Skeletal muscle cell (primary cell): ENCODE measurements around the gene NFE2L1.

Experiments
- DNase-seq: peaks from one replicate; pipeline ENCODE4 v3.0.0-alpha.2; 2010; ENCODE audit warnings: low read depth
- H3K4me3 ChIP-seq: 2 replicates; pipeline ENCODE4 v1.5.1; 2011; ENCODE audit warnings: low read depth, mild to moderate bottlenecking, control low read depth, low read length, moderate library complexity

The NFE2L1 gene

DNA sequence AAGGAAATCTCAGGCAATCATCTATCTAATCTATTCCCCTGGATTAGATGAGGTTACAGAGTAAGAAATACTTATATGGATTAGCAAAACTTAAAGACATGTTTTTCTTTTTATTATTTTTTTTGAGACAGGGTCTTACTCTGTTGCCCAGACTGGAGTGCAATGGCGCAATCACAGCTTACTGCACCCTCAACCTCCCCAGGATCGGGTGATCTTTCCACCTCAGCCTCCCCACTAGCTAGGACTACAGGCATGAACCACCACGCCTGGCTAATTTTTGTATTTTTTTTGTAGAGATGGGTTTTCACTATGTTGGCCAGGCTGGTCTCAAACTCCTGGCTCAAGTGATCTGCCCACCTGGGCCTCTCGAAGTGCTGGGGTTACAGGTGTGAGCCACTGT is 3.3 kb upstream of the NFE2L1 start:
- H3K4me3 ChIP-seq, result no peak overlapping the region
- DNase-seq, result no peak

DNA sequence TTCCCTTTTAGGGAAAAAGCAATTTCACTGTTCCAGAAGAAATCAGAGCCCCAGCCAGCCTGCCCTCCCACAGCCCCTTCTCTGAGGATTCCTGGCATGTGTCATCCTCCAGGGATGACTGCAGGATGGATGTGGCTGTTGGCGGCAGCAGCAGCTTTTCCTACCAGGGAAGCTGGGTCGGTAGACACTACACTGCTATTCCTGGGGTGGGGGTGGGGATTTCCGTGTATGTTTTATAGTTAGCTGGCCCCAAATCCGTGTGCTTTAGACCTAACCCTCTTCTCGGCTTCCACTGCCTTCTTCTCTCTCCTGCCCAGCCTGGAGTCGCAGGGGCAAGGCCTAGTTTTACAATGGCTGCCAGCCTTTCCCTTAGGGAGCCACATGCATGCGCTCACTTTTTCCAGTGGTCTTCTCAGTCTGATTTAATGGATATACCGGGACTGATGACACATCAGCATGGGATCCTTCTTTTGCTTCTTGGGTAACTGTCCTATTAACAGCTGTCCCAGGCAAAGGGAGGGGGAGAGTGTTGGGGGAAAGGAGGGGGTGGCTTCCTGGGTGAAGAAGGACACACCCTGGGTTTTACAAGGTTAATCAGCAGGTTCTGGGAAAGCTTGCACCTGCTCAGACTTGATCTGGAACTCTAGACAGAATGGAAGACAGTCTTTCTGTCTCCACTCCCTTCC is 2.7 kb upstream of the NFE2L1 start:
- H3K4me3 ChIP-seq, result no peak overlapping the region
- no peak for DNase-seq

DNA sequence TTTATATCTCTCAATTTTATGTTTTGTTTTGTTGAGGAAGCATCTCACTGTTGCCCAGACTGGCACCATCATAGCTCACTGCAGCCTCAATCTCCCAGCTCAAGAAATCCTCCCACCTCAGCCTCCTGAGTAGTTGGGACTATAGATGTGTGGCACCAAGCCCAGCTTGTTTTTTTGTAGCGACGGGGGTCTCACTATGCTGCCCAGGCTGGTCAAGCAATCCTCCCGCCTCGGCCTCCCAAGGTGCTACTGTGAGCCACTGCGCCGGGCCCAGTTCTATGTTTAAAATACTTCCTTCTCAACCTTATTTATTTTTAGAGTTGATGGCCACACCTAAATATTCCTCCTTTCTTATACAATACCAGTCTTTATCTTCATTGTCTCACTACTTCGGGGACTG is 1.9 kb upstream of the NFE2L1 start:
- no peak for DNase-seq
- no peak overlapping the region for H3K4me3 ChIP-seq

DNA sequence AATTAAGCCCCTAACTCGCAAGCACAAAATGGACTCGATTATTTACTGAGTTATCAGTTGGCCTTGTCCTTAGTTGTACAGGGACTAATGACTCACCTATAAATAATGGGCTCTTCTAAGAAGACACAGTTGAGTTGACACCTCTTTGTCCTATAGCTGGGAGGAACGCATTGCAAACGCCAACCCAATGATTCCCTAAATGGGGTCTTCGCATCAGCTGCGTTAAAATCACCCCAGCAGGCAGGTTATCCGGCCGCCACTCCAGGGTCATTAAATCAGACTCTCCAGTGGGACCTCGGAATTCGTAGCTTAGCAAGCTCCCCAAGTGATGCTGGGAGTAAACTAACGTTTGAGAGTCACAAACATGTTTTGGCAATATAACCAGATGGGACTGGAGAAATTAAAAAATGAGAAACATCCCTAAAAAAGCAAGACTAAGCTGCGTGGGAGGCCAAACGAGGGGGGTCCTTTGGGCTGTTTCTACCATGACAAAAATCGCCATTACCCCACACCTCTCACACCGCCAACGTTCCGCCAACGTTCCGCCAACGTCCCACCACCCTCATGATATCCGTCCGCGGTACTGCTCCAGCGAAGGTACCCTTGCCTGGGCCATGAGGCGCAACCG is 932 bp upstream of the NFE2L1 start:
- no peak for DNase-seq
- H3K4me3 ChIP-seq, result peak overlapping the region; percentile 81

DNA sequence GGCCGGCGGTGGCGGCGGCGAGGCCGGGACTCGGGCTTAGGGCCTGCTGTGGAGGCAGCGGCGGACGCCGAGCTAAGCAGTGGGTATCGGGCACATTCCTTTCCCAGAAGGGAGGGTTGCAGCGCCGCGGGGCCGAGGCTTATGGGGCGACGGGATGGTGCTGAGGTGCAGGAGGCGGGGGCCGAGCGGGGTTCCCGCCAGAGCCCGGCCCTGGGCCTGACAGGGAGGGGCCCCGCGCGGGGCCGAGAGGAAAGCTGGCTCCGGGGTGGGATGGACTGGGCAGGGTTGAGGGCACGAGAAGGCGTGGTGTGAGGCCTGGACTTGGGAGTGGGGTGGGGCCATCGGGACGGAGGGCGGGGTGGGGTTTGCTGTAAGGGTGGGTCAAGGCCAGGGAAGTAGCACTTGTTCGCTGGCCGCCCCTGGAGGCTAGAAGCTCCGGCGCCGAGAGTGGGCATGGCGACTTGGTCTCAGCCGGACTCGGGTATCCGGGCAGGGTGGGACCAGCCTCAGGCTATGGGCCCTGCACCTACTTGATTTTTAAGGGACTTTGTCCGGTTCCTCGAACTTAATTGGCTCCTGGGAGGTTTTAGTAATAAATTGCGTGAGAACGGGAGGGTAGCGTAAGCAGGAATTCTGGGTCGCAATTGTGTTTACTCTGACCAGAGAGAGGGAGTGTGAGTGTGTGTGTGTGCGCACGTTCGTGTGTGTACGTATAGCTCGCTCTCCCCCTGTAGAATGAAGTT is 396 bp downstream of the NFE2L1 start:
- H3K4me3 ChIP-seq, result peak overlapping the region; percentile 81
- DNase-seq, result peak; percentile 73

DNA sequence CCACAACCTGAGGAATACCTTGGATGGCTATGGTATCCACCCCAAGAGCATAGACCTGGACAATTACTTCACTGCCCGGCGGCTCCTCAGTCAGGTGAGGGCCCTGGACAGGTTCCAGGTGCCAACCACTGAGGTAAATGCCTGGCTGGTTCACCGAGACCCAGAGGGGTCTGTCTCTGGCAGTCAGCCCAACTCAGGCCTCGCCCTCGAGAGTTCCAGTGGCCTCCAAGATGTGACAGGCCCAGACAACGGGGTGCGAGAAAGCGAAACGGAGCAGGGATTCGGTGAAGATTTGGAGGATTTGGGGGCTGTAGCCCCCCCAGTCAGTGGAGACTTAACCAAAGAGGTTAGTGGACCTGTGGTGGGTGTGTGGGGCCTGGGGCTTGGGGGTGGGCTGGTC is 3.1 kb downstream of the NFE2L1 start:
- no peak for DNase-seq
- H3K4me3 ChIP-seq, result peak overlapping the region; percentile 35

DNA sequence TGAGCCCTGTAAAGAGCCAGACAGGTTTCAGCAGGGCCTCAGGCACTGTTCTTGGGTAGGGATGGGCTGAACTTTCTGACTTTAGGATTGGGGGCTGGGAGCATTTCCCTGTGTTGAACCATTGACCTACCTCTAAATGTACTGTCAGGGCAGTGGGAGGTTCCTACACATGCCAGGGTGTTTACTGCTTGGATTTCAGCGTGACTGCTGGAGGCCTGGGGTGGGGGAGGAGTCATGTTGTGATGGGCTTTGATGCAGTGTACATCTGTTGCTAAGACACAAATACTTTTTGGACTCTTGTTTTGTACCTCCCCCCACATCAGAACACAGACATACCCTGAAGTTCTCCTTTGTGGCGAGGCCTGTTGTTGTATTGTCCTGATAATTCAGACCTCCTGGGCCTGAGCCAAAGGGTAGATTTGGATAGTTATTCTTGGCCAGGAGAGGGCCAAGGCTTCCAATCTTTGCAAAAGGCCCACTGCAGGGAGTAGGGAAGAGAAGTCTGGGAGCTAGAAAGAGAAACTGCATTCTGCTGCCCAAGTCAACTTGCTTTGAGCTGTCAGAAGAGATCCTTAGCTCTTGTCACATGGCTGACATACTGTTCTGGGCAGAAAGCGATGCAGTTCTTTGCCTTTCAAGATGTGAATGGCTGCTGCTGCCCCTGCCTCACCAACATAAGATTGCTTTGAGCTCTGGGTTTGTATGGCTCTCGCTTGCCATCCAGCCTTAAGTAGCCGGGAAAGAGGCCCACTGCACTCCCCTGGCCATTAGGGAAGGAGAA is 3.7 kb downstream of the NFE2L1 start:
- peak; percentile 70 for DNase-seq
- peak overlapping the region; percentile 35 for H3K4me3 ChIP-seq

DNA sequence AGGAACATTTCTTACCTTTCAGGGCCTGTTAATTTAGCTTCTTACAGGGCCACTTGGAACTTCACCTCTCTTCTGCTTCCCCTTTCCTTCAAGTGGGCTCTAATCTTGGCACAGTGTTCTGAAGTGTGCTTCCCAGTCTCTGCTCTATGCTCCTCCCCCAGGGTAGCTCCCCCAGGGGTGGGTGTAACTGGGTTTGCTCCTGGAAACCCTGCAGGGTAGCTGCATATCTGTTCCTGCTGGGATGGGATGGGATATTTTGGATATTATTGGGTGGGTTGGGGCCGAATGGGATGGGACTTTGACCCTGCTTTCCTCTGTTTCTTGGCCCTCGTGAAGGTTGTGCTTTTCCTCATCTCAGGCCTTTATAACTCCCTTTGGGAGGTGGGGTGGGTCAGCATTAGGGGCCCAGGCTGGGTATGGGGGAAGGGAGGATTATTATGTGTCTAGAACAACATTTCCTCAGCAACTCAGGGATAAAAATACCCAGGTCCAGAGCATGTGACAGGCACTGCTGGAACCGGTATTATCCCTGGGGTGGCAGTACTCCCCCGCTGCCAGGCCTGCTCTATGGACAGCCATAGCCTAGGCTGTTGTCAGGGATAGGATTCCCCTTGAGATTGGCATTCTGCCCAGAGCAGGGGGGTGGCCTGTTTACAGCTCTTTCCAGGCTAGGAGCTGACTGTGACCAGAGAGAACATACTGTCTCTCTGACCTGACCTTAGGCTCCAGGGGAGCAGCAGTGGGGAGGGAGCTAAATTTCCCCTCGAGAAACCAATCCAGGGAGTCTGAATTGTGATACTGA is 5.0 kb downstream of the NFE2L1 start:
- DNase-seq, result no peak
- H3K4me3 ChIP-seq, result peak overlapping the region; percentile 35

DNA sequence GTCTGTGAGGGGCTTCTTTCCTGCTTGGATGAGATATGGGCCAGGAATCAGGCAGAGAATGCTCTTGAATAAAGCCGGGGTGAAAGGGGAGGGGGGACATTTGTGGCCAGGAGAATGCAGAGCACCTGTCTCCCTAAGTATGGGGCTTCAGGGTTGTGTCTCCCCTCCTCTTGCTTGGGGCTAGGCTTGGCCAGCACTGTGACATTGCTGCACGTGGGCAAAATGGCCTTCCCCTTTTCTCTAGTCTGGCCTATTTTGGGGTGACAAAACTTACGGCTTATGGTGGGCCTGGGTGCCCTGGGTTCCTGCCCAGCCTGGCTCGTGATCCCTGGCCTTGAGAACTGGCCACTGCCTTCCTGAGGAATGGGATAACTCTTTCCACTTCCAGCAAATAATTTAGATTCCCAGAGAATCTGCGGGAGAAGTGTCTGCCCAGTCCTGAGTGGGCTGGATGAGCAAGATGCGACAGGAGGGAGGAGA is 5.6 kb downstream of the NFE2L1 start:
- DNase-seq, result no peak
- peak overlapping the region; percentile 46 for H3K4me3 ChIP-seq

DNA sequence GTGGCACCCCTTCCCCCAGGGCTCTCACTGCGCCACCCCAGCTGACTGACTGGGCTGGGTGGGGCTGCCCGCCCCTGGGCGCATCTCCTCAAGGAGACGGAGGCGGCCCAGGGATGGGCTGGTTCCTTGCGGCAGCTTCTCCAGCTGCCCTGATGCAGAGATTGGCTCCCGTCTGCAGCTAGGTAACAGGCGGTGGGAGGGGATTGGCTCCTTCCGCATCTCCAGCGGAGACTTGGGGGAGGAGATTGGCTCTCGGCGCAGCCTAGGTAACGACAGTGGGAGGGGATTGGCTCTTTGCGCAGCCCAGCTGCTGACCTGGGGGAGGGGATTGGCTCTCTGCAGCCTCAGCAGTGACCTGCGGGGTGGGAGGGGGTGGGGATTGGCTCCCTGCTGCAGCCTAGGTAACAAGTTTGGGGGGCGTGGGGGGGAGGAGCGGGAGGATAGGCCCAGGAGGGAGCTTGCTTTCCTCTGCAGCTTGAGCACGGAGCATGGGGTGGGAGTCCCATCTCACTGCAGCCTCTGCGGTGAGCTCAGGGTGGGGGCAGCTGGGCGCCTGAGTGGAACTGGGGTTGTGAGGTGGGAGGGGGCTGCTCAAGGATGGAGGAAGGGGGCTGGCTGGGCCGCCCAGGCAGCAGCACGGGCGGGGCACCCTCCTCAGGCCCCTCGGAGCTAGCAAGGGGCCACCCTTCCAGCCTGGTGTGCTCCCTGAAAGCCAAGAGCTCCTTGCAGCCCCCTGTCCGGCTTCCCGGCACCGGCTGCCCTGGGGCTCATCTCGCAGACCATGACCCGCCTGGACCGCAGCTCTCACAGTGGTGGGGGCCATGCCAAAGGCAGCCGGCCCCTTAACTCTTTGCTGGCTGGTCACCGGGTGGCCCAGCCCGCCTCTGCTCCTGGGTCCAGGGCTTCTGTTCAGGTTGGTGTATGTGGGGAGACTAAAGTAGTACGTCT is 6.4 kb downstream of the NFE2L1 start:
- H3K4me3 ChIP-seq, result peak overlapping the region; percentile 46

DNA sequence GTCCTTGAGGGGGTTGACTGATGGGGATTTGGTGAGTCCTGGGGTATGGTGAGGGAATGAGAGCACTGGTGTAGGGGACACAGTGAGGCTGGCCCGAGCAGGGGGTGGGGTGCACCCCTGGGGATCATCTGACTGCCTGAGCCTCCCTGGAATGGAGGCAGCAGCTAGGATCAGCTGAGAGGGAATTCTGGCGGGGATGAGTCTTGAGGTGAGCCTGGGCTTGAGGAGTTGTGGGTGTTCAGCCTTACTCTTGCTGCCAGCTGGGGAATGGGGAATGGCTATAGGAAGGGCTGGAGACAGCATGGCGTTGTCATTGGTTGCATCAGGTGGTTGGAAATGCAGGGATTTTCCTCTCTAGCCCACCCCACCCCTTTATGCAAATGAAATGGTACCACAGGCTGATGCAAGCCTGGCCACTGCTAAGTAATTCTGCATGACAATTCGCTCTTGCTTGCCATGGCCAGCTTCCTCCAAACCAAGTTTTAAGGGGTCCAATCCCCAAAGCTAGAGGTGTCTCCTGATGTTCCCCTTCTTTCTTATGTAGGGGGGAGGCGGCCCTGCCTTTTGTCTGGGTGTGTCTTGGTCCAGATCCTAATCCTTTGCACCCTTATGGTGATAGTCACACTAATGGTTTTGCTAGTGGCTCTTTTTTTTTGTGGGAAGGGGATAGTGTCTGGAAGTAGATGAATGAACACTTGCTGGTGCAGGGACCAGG is 7.5 kb downstream of the NFE2L1 start:
- DNase-seq, result peak; percentile 74
- peak overlapping the region; percentile 46 for H3K4me3 ChIP-seq

More for the DNA sequence above, 6.4 kb downstream of the NFE2L1 start:
- peak; percentile 73 for DNase-seq

DNA sequence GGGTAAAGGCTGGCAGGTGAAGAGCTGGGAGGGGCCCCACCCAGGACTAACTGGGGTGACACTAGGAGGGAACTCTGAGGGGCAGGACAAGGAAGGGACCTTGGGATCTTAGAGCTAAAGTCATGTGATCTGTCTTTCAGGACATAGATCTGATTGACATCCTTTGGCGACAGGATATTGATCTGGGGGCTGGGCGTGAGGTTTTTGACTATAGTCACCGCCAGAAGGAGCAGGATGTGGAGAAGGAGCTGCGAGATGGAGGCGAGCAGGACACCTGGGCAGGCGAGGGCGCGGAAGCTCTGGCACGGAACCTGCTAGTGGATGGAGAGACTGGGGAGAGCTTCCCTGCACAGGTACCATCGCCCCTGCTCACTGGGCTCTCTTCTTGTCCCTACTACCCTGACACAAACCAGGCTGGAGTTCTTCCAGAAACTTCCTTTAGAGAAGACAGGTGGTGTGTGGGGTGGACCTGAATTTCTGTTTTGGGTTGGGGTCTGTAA is 8.1 kb downstream of the NFE2L1 start:
- H3K4me3 ChIP-seq, result peak overlapping the region; percentile 12
- no peak for DNase-seq

DNA sequence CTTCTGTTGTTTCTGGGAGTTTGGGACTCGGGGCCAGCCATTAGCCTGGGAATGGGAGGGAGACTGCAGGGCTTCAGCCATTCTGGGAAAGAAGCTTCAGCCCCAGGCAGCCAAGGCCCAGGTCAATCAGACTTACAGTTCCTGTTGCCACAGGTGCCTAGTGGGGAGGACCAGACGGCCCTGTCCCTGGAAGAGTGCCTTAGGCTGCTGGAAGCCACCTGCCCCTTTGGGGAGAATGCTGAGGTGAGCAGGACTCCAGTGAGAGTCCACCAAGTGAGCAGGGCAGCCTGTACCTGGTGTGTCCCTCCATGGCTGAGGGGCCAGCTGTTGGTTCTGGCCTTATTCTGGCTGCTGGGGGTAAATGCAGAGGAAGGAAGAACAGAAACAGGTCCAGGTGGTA is 8.7 kb downstream of the NFE2L1 start:
- no peak for DNase-seq
- H3K4me3 ChIP-seq, result no peak overlapping the region

DNA sequence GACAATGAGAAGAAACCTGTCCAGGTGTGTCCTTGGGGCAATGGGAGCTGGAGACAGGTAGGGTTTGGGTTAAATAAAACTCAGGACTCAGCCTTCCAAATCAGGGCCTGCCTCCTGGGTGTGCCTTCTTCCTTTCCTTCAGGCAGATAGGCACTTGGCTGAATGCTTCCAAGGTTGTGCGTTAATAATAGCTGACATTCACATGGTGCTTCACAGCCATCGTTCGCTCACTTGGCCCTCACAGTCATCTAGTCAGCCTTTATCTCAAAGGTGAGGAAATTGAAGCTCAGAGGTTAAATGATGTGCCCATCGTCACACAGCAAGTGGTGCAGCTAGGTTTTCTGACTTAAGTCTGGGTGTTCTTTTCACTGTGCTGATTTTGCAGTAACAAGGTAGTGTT is 9.5 kb downstream of the NFE2L1 start:
- no peak overlapping the region for H3K4me3 ChIP-seq
- DNase-seq, result no peak

DNA sequence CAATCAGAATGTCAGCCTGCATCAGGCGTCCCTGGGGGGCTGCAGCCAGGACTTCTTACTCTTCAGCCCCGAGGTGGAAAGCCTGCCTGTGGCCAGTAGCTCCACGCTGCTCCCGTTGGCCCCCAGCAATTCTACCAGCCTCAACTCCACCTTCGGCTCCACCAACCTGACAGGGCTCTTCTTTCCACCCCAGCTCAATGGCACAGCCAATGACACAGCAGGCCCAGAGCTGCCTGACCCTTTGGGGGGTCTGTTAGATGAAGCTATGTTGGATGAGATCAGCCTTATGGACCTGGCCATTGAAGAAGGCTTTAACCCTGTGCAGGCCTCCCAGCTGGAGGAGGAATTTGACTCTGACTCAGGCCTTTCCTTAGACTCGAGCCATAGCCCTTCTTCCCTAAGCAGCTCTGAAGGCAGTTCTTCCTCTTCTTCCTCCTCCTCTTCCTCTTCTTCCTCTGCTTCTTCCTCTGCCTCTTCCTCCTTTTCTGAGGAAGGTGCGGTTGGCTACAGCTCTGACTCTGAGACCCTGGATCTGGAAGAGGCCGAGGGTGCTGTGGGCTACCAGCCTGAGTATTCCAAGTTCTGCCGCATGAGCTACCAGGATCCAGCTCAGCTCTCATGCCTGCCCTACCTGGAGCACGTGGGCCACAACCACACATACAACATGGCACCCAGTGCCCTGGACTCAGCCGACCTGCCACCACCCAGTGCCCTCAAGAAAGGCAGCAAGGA is 10.4 kb downstream of the NFE2L1 start:
- no peak for DNase-seq
- no peak overlapping the region for H3K4me3 ChIP-seq

DNA sequence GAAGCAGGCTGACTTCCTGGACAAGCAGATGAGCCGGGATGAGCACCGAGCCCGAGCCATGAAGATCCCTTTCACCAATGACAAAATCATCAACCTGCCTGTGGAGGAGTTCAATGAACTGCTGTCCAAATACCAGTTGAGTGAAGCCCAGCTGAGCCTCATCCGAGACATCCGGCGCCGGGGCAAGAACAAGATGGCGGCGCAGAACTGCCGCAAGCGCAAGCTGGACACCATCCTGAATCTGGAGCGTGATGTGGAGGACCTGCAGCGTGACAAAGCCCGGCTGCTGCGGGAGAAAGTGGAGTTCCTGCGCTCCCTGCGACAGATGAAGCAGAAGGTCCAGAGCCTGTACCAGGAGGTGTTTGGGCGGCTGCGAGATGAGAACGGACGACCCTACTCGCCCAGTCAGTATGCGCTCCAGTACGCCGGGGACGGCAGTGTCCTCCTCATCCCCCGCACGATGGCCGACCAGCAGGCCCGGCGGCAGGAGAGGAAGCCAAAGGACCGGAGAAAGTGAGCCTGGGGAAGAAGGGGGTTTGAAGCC is 11.0 kb downstream of the NFE2L1 start:
- DNase-seq, result no peak
- no peak overlapping the region for H3K4me3 ChIP-seq
